Measurements from ENCODE around the gene GOLGA6L7.
"Not testable (repeated sequence)": the region's sequence is repeated elsewhere in the genome, so short reads cannot be mapped to it uniquely, and the experiment has no call there.

The GOLGA6L7 gene

GRCh38 chr15:28848521-28848920 lies at the start of gene GOLGA6L7:
Gene GOLGA6L7 (minus strand): TSS chr15:28848644. CDS start chr15:28848549, 95 bp downstream.
- not testable (repeated sequence) for H3K4me3 ChIP-seq (ENCODE audit: low read depth, low read length)

GRCh38 chr15:28897861-28898585 lies 49.6 kb upstream of the GOLGA6L7 start:
- DNase-seq (ENCODE audit: low read depth) = no peak
- TF ChIP-seq CTCF (IDR thresholded peaks at IDR 0.05; ENCODE audit: low read depth, low read length) (no peak), POLR2A (IDR thresholded peaks at IDR 0.05; ENCODE audit: extremely low read depth, insufficient read length) (no peak), MAX (IDR thresholded peaks at IDR 0.05; ENCODE audit: low read depth, low read length) (no peak), MYC (IDR thresholded peaks at IDR 0.05; ENCODE audit: low read depth, low read length) (no peak)
- no peak overlapping the region for H3K4me3 ChIP-seq (ENCODE audit: low read depth, low read length)

More at GRCh38 chr15:28848521-28848920, at the start of gene GOLGA6L7:
- not testable (repeated sequence) for DNase-seq (ENCODE audit: low read depth)

- TF ChIP-seq POLR2A (IDR thresholded peaks at IDR 0.05; ENCODE audit: extremely low read depth, insufficient read length) (no peak), MYC (IDR thresholded peaks at IDR 0.05; ENCODE audit: low read depth, low read length) (no peak), MAX (IDR thresholded peaks at IDR 0.05; ENCODE audit: low read depth, low read length) (no peak), CTCF (IDR thresholded peaks at IDR 0.05; ENCODE audit: low read depth, low read length) (no peak)
- no peak overlapping the region for H3K4me3 ChIP-seq (ENCODE audit: low read depth, low read length)
- no peak for DNase-seq (ENCODE audit: low read depth)
These were observed 48.5 kb upstream of the GOLGA6L7 start for GRCh38 chr15:28896951-28897350.

GRCh38 chr15:28895566-28895965 lies 47.1 kb upstream of the GOLGA6L7 start:
- TF ChIP-seq MAX (IDR thresholded peaks at IDR 0.05; ENCODE audit: low read depth, low read length) = no peak
- TF ChIP-seq MYC (IDR thresholded peaks at IDR 0.05; ENCODE audit: low read depth, low read length) = no peak
- TF ChIP-seq POLR2A (IDR thresholded peaks at IDR 0.05; ENCODE audit: extremely low read depth, insufficient read length) = no peak
- TF ChIP-seq CTCF (IDR thresholded peaks at IDR 0.05; ENCODE audit: low read depth, low read length) = no peak
- no peak for DNase-seq (ENCODE audit: low read depth)
- H3K4me3 ChIP-seq (ENCODE audit: low read depth, low read length) = no peak overlapping the region

GRCh38 chr15:28895146-28895545 lies 46.7 kb upstream of the GOLGA6L7 start:
- DNase-seq (ENCODE audit: low read depth) = no peak
- H3K4me3 ChIP-seq (ENCODE audit: low read depth, low read length) = no peak overlapping the region
- TF ChIP-seq CTCF (IDR thresholded peaks at IDR 0.05; ENCODE audit: low read depth, low read length) = no peak
- TF ChIP-seq POLR2A (IDR thresholded peaks at IDR 0.05; ENCODE audit: extremely low read depth, insufficient read length) = no peak
- no peak for TF ChIP-seq MYC (IDR thresholded peaks at IDR 0.05; ENCODE audit: low read depth, low read length)
- no peak for TF ChIP-seq MAX (IDR thresholded peaks at IDR 0.05; ENCODE audit: low read depth, low read length)

GRCh38 chr15:28894631-28895030 lies 46.2 kb upstream of the GOLGA6L7 start:
- TF ChIP-seq MAX (IDR thresholded peaks at IDR 0.05; ENCODE audit: low read depth, low read length) (no peak), CTCF (IDR thresholded peaks at IDR 0.05; ENCODE audit: low read depth, low read length) (no peak), POLR2A (IDR thresholded peaks at IDR 0.05; ENCODE audit: extremely low read depth, insufficient read length) (no peak), MYC (IDR thresholded peaks at IDR 0.05; ENCODE audit: low read depth, low read length) (no peak)
- DNase-seq (ENCODE audit: low read depth) = no peak
- no peak overlapping the region for H3K4me3 ChIP-seq (ENCODE audit: low read depth, low read length)
